ENCODE data around the gene DCAF15.
A peak's percentile ranks its signal among the peaks of the same experiment; 100 is the strongest.

Gene DCAF15

DNA sequence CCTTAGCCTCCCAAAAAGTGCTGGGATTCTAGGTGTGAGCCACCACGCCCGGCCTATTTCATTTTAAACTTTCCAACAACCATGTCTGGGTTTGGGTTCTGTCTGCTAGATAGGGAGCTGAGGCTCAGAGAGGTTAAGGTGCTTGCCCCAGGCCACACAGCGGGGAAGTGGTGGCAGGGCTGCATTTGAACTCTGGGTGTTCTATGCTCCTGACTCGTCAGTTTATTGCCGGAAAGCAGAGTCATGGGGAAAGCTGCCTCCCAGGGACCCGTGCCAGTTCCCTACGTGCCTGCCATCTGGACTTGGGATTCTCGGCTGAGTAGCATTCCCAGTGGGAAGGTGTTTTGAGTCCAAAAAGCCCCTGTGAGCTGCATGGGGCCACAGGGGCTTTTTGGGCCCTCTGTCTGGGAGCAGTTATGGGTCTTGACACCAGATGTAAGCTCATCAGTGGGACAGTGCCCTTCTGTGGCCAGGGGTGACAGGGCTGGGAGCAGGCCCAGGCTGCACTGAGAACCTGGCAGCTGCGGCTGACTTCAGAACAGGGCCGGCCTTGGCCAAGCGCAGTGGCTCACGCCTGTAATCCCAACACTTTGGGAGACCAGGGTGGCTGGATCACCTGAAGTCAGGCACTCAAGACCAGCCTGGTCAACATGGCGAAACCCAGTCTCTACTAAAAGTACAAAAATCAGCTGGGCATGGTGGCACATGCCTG lies 42.9 kb downstream of the DCAF15 start:
- peak; percentile 76 for DNase-seq (ENCODE audit: low spot score)

- no peak for DNase-seq (ENCODE audit: low spot score)
Measured at GRCh38 chr19:13995878-13996765, 43.8 kb downstream of the DCAF15 start.

DNA sequence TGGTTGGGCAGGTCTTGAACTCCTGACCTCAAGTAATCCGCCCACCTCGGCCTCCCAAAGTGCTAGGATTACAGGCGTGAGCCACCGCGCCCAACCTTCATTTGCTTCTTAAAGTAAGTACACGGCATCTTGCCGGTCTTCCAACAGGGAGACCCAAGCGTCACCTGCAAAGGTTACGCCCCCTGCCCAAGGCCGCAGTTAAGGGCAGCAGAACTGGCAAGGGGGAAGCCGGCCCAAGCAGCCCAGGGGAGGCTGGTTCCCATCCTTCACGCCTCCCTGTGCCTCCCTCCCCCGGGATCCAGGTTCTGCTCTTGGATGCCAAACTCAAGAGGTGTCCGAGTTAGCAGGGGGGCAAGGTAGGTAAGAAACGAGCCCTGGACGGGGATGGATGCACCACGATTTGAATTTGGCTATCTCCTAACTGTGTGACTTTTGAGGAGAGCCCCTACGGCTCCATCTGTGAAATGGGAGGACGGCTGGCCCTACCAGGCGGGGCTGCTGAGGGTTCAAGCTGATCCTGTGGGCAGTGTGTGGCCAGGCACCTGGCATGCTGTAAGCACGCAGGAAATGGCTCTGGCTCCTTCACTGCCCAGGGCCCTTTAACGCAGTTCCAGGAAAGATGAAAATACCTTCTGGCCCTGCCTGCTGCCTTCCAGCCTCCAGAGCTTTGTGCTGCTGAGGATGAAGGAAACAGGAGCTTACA lies 44.8 kb downstream of the DCAF15 start:
- no peak for DNase-seq (ENCODE audit: low spot score)

DNA sequence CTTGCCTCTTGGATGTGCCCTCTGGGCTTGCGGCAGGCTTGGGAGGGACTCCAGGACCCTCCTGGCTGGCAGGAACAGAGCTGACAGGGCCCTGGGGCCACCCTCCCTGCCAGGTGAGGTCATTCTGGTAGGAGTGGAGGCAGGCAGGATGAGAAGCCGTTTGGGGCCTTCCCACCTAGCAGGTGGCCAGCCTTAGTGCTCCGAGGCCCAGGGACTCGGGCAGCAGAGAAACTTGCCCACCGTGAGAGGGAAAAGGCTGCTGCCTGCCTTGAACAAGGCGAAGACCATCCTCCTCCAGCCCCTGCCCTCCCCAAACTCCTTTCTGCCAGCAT lies 45.3 kb downstream of the DCAF15 start:
- no peak for DNase-seq (ENCODE audit: low spot score)

- DNase-seq (ENCODE audit: low spot score), result no peak
Measured at GRCh38 chr19:13998426-13998825, 46.1 kb downstream of the DCAF15 start.

DNA sequence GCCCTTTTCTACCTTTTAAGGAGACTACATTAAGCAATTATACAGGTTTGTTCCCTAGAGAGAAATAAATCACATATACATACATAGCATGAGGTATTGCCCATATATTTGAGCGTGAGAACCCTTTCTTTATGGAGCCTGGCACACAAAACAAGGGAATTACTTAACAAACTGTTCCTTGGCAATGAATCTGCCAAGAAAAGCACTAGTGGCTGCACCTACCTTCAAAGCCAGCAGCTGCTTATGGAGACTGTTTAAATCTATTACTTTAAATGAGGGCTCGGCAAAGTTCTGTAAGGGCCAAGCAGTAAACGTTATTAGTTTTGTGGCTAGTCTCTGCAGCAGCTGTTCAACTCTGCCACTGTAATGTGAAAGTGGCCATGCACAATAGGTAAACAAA lies 46.8 kb downstream of the DCAF15 start:
- no peak for DNase-seq (ENCODE audit: low spot score)

DNA sequence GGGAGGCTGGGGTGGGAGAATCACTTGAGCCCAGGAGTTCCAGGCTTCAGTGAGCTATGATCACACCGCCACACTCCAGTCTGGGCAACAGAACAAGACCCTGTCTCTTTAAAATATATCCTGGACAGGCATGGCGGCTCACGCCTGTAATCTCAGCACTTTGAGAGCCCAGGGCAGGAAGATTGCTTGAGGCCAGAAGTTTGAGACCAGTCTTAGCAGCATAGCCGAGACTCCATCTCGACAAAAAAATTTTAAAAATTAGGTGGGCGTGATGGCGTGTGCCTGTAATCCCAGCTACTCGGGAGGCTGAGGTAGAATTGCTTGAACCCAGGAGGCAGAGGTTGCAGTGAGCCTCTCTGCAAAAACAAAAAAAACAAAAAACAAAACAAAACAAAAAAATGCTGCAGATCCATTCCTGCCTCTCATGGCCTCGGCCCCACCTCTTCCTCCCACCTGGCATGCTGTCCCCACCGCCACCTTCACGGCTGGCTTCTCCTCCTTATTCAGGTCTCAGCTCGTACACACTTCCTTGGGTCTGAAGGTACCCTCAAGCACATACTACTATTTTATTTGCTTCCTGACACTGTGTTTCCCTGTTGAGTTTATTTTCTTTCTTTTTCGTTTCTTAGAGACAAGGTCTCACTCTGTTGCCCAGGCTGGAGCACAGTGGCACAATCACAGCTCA lies 48.5 kb downstream of the DCAF15 start:
- DNase-seq (ENCODE audit: low spot score), result no peak

DNA sequence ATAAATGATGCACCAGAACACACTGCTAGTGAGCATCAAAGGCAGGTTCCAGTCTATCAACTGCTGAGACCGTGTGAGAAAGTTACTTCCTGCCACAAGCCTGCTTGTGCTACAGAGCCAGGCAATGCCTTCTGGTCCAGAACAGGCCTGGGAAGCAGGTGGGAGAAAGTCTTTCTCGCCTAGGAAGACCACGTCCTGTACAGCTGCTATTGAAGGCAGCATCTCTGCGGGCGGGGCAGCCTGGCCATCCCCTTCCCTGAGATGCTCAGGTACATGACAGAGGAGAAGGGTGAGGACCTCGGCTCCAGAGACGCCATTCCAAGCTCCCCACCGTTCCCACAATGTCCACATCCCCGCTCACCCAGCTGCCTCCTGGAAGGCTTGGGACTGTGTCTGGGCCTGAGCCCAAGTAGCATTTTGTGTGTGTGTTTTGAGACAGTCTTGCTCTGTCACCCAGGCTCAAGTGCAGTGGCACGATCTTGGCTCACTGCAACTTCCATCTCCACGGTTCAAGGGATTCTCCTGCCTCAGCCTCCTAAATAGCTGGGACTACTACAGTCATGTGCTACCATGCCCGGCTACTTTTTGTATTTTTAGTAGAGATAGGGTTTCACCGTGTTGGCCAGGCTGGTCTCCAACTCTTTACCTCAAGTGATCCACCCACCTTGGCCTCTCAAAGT lies 50.4 kb downstream of the DCAF15 start:
- no peak for DNase-seq (ENCODE audit: low spot score)

- no peak for DNase-seq (ENCODE audit: low spot score)
Measured at GRCh38 chr19:14003251-14004055, 51.1 kb downstream of the DCAF15 start.

DNA sequence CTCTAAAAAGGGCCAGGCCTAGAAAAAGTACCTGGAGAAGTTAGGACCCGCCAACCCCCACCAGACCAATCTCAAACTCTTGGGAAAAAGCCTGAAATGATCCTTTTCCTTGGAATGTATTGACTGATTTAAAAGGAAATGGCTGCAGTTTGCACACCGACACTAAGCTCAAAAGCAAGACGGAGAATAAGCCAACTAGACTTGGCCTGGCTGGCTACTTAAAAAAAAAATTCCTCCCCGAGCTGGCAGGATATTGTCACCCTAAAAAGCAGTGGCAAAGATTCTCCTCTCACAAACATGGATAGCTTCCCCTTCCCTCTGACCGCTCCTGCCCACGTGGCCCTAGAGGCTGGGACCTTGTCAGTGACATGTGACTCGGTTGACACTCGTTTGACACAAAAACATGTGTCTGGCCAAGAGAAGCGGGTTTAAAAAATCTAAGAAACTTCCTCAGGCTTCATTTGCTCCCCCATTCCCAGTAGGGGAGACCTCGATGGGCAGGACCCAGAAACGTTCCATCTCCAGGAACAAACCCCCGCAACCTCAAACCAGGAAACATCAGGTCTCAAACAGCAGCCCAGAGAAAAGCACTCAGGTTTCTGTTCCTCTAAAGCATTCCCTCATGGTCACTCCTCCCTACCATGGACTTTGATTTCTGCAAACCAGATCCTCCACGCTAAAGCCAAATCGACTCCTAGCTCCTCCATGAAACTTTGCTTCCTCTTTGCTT lies 52.5 kb downstream of the DCAF15 start:
- DNase-seq (ENCODE audit: low spot score), result peak; percentile 19

DNA sequence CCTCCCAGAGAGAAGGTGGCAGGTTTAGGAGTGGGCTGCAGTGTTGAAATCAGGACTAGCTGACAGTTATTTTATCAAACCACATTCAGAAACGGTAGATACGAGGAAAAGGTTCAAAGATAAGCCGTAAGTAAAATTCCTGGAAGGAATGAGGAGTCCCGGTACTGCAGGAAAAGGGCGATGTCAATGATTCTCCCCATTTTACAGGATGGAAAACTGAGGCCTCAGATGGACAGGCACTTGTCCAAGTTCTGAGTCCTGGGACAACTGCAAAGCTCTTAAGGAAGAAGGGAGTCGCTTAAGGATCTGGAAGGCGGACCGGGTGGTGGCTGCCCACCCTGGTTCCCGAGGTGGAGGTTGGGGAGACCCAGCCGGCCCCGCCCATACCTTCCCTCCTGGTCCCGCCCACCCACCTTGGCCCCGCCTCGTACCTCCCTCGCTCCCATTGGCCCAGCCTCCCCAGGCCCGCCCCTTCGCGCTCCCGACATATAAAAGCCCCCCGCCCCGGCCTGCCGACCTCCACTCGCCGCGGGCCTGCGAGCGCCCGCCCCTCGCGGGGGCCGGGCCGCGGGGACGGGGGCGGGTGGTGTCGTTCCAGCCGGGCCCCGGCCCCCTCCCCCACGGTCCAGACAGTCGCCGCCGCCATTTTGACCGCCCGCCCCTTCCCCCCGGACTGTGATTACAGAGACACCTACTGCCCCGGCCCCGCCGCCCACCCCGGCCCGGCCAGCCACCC lies 53.2 kb downstream of the DCAF15 start:
- peak; percentile 84 for DNase-seq (ENCODE audit: low spot score)

DNA sequence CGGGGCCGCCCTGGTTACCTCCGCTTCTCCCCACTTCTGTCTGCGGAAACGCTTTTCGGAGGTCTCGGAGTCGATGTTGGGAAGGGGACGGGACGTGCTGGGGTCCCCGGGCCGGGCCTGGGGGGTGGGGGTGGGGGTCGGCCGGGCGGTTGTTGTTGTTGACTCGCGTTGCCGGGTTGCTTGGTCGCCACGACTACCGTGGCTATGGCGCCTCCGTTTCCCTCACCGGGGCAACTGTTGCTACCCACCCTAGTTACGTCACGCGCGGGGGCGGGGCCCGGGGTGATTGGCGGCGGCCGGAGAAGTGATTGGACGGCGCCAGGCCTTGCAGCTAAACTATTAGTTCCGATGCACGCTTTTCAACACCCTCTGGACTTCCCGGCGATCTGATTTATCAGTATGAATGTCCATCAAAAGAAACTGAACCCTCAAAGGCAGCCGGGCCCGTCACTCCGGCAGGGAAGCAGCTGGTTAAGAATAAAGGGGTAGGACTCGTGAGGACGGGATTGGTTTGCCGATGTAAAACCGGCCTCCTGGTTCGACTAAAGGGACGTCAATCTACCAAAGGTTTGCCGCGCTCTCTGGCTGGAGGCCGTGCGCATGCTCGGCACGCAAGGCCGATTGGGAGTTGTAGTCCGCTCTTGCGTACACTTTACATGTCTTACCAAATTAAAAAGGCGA lies 53.9 kb downstream of the DCAF15 start, which contains the start of gene RFX1:
Gene RFX1 (minus strand): TSS at position 236 of the 681 bp plus-strand sequence. CDS start 12,477 bp downstream, outside the sequence.
- DNase-seq (ENCODE audit: low spot score), result peak; percentile 95

DNA sequence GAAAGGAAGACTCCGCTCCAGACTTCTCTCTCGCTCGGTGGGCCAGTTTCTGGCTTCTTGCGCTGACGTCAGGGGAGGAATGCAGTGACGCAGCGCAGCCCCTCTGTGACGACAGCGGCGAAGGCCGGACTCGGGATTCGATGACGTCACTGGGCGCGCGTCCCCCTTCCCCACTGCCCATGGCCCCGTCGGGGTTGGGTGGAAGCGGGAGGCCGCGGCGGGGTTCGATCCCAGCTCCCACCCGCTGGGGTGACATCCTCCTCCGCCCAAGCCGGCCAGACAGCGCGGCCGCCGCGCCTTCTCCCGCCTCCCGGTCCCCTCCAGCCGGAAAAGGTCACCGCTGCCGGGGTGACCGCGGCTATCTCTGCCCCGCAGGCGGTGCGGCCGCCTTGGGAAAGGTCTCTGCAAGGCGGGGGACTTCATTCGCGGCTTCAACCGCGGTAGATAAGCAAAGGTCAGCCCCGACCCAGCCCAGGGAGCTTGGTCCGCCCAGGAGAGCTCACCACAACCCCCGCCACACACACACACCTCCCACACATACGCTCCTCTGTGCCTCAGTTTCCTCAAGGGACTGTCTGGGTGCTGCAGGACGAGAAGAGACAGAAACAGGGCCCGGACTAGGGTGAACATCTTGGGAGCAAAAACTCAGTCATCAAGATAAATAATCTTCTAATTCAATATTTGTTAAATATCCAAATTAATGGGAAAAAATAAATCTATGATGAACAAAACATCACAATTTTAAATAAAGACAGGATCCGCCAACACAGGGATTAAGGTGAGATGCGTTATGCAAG lies 54.7 kb downstream of the DCAF15 start:
- DNase-seq (ENCODE audit: low spot score), result no peak
